Liver (tissue), 9 donors: ENCODE measurements around the gene STAT5B. TPM values are rescaled to one million over a fixed set of nuclear protein-coding genes. Genes with fewer than 3 reads are reported as not detected.
"Not testable (repeated sequence)": the region's sequence is repeated elsewhere in the genome, so short reads cannot be mapped to it uniquely, and the experiment has no call there.

Source experiments
- DNase-seq: peaks from one replicate; pipeline ENCODE4 v3.0.0-alpha.2; 2017; ENCODE audit warnings: low spot score
- H3K27ac ChIP-seq, 2 donors: one replicate each; pipeline ENCODE4 v1.7.0; 2013; ENCODE audit warnings: inconsistent platforms in 2 of 2, low read length in 2 of 2, control low read depth in 1 of 2, low read depth in 1 of 2, mild to moderate bottlenecking in 1 of 2
- H3K27me3 ChIP-seq, 4 donors: one replicate each; pipeline versions ENCODE4 v1.6.1 to v1.7.0; 2013; ENCODE audit warnings: low read length in 3 of 4, inconsistent platforms in 1 of 4, mild to moderate bottlenecking in 1 of 4, moderate library complexity in 1 of 4; ENCODE audit not compliant: control insufficient read depth in 4 of 4, insufficient read depth in 4 of 4
- H3K36me3 ChIP-seq, 4 donors: one replicate each; pipeline versions ENCODE4 v1.6.1 to v1.7.0; 2013; ENCODE audit warnings: low read length in 3 of 4, mild to moderate bottlenecking in 3 of 4, low read depth in 1 of 4, moderate library complexity in 1 of 4; ENCODE audit not compliant: control insufficient read depth in 4 of 4, insufficient read depth in 3 of 4
- H3K4me1 ChIP-seq, 4 donors: one replicate each; pipeline versions ENCODE4 v1.6.1 to v1.7.0; 2013; ENCODE audit warnings: low read length in 3 of 4, mild to moderate bottlenecking in 3 of 4, moderate library complexity in 1 of 4; ENCODE audit not compliant: control insufficient read depth in 4 of 4, insufficient read depth in 4 of 4
- H3K4me3 ChIP-seq, 3 donors: one replicate each; pipeline versions ENCODE4 v1.6.1 to v1.7.0; 2013; ENCODE audit warnings: low read length in 3 of 3, control low read depth in 1 of 3, low read depth in 1 of 3, mild to moderate bottlenecking in 1 of 3
- H3K9ac ChIP-seq, 2 donors: one replicate each; pipeline ENCODE4 v1.7.0; 2013; ENCODE audit warnings: low read length in 2 of 2, mild to moderate bottlenecking in 2 of 2, moderate library complexity in 2 of 2, control low read depth in 1 of 2, low read depth in 1 of 2
- H3K9me3 ChIP-seq, 4 donors: one replicate each; pipeline versions ENCODE4 v1.6.1 to v1.7.0; 2013; ENCODE audit warnings: low read length in 3 of 4; ENCODE audit not compliant: control insufficient read depth in 4 of 4
- ATF3 ChIP-seq: IDR thresholded peaks from 2 replicates; pipeline ENCODE4 v1.6.1; 2016; ENCODE audit warnings: antibody characterized with exemption
- EGR1 ChIP-seq, 2 donors: IDR thresholded peaks; 2 replicates each; pipeline ENCODE4 v1.6.1; 2016 to 2018; ENCODE audit warnings: antibody characterized with exemption in 2 of 2, low read depth in 2 of 2
- FOXA1 ChIP-seq: IDR thresholded peaks from 2 replicates; pipeline ENCODE4 v1.6.1; 2016; ENCODE audit warnings: antibody characterized with exemption
- FOXA2 ChIP-seq: IDR thresholded peaks from 2 replicates; pipeline ENCODE4 v1.6.1; 2016; ENCODE audit warnings: antibody characterized with exemption
- GABPA ChIP-seq, 2 donors: IDR thresholded peaks in 1 of 2; conservative IDR thresholded peaks in 1 of 2; 2 replicates each; pipeline ENCODE4 v1.6.1; 2016; ENCODE audit warnings: antibody characterized with exemption in 2 of 2, mild to moderate bottlenecking in 1 of 2, moderate library complexity in 1 of 2
- JUND ChIP-seq, 2 donors: IDR thresholded peaks; 2 replicates each; pipeline ENCODE4 v1.6.1; 2016; ENCODE audit warnings: antibody characterized with exemption in 2 of 2
- NR2F2 ChIP-seq: IDR thresholded peaks from 2 replicates; pipeline ENCODE4 v1.6.1; 2016; ENCODE audit warnings: antibody characterized with exemption
- RAD21 ChIP-seq, 2 donors: IDR thresholded peaks; 2 replicates each; pipeline ENCODE4 v1.6.1; 2016; ENCODE audit warnings: antibody characterized with exemption in 2 of 2, mild to moderate bottlenecking in 2 of 2
- RXRA ChIP-seq, 2 donors: IDR thresholded peaks; 2 replicates each; pipeline ENCODE4 v1.6.1; 2017 to 2018; ENCODE audit warnings: antibody characterized with exemption in 2 of 2, mild to moderate bottlenecking in 1 of 2
- SP1 ChIP-seq: IDR thresholded peaks from 2 replicates; pipeline ENCODE4 v1.6.1; 2018; ENCODE audit warnings: antibody characterized with exemption, mild to moderate bottlenecking
- TAF1 ChIP-seq: conservative IDR thresholded peaks from 2 replicates; pipeline ENCODE4 v1.6.1; 2016; ENCODE audit warnings: antibody characterized with exemption, mild to moderate bottlenecking
- ZBTB33 ChIP-seq: IDR thresholded peaks from 2 replicates; pipeline ENCODE4 v1.6.1; 2016; ENCODE audit warnings: antibody characterized with exemption
- WGBS: extraction: QIAGEN DNeasy Blood & Tissue Kit; methylation state at CpG from one replicate; pipeline ENCODE4 v1.1.7; 2013; 5-methylcytosine and 5-hydroxymethylcytosine counted together
- polyA plus RNA-seq, 2 donors: library from polyadenylated mRNA; stranded (reverse) in 1 of 2; unstranded in 1 of 2; fragments of 200-250 nt in 1 of 2; fragments of >200 nt in 1 of 2; fragmentation: Nextera tagmentation in 1 of 2; extraction: Ambion mirVana in 1 of 2; gene quantifications; one replicate each; pipeline versions ENCODE4 v1.2.1 to v1.2.3, GENCODE V29; 2013 to 2015
- total RNA-seq, 2 donors: library from RNA; depleted of rRNA; stranded (reverse); fragments of >200 nt; gene quantifications; one replicate each; pipeline ENCODE4 v1.2.3, GENCODE V29; 2014
- TF ChIP-seq, protein P1 (sequence below): fragments of 150-350 bp; IDR thresholded peaks from 2 replicates; pipeline ENCODE4 v1.5.1; 2017; ENCODE audit warnings: improper control_type of control experiment, low read depth, low read length; ENCODE audit not compliant: missing input control
- donor health status: healthy.
- donor health status: healthy.
- donor health status: healthy.
- donor health status: healthy.
- donor health status: healthy.

The STAT5B gene
- total and polyA plus RNA-seq, 4 donors: 6.7 to 33.9 (median 21.6) TPM

DNA sequence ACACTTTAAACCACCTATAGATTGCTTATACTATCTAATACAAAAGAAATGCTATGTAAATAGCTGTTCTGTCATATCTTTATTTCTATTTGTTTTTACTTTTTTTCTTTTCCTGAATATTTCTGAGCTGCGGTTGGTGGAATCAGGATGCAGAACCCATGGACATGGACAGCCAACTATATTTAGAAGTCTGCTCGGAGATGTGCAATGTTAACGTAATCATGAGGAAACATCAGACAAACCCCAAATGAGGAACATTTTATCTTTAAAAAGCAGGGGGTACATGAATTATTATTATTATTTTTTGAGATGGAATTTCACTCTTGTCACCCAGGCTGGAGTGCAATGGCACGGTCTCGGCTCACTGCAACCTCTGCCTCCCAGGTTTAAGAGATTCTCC lies 50.5 kb downstream of the STAT5B start:
- Histone ChIP-seq H3K36me3 (peaks cover 4 to 25% (median 12%) of the 10 kb centered on the region in 4 donors), H3K27ac (no peak overlapping the region), H3K4me1 (no peaks in the 10 kb centered on the region), H3K4me3 (no peak overlapping the region), H3K9ac (no peak overlapping the region), H3K27me3 (no peaks in the 10 kb centered on the region), H3K9me3 (no peaks in the 10 kb centered on the region)
- no peak for DNase-seq
- TF ChIP-seq FOXA1 (no peak), NR2F2 (no peak), RAD21 (IDR thresholded peaks at IDR 0.05) (no peak), RXRA (IDR thresholded peaks at IDR 0.05) (no peak), ATF3 (no peak), FOXA2 (no peak), GABPA (IDR thresholded peaks at IDR 0.05 in 1 of 2, conservative IDR thresholded peaks at IDR 0.05 in 1 of 2) (no peak), EGR1 (IDR thresholded peaks at IDR 0.05; ENCODE audit: low read depth in 2 of 2) (no peak), JUND (IDR thresholded peaks at IDR 0.05) (no peak), SP1 (no peak)
- 93% methylated on average over 5 of the region's 5 CpGs for WGBS

- DNase-seq: no peak
- Histone ChIP-seq H3K9me3 (no peaks in the 10 kb centered on the region), H3K27me3 (no peaks in the 10 kb centered on the region), H3K4me3 (no peak overlapping the region), H3K27ac (no peak overlapping the region), H3K9ac (no peak overlapping the region), H3K36me3 (peaks cover 5 to 25% (median 12%) of the 10 kb centered on the region in 4 donors), H3K4me1 (no peaks in the 10 kb centered on the region)
- WGBS: 98% methylated on average over 6 of the region's 6 CpGs
- TF ChIP-seq TAF1: no peak
- no peak for TF ChIP-seq FOXA1
Observed at GRCh38 chr17:42224651-42225050, 51.5 kb downstream of the STAT5B start.

- TF ChIP-seq RAD21 (IDR thresholded peaks at IDR 0.05) (peak; percentile 82 to 91), ZBTB33 (no peak)
- TF ChIP-seq, protein P1, sequence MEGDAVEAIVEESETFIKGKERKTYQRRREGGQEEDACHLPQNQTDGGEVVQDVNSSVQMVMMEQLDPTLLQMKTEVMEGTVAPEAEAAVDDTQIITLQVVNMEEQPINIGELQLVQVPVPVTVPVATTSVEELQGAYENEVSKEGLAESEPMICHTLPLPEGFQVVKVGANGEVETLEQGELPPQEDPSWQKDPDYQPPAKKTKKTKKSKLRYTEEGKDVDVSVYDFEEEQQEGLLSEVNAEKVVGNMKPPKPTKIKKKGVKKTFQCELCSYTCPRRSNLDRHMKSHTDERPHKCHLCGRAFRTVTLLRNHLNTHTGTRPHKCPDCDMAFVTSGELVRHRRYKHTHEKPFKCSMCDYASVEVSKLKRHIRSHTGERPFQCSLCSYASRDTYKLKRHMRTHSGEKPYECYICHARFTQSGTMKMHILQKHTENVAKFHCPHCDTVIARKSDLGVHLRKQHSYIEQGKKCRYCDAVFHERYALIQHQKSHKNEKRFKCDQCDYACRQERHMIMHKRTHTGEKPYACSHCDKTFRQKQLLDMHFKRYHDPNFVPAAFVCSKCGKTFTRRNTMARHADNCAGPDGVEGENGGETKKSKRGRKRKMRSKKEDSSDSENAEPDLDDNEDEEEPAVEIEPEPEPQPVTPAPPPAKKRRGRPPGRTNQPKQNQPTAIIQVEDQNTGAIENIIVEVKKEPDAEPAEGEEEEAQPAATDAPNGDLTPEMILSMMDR: peak; percentile 68
- Histone ChIP-seq H3K27me3 (no peaks in the 10 kb centered on the region), H3K27ac (no peak overlapping the region), H3K4me3 (no peak overlapping the region), H3K9me3 (no peaks in the 10 kb centered on the region), H3K4me1 (no peaks in the 10 kb centered on the region), H3K9ac (no peak overlapping the region), H3K36me3 (peaks cover 5 to 29% (median 17%) of the 10 kb centered on the region in 4 donors)
- peak; percentile 61 for DNase-seq
- 61% methylated on average over 3 of the region's 3 CpGs for WGBS
Observed at GRCh38 chr17:42221886-42222745, 54.1 kb downstream of the STAT5B start.

DNA sequence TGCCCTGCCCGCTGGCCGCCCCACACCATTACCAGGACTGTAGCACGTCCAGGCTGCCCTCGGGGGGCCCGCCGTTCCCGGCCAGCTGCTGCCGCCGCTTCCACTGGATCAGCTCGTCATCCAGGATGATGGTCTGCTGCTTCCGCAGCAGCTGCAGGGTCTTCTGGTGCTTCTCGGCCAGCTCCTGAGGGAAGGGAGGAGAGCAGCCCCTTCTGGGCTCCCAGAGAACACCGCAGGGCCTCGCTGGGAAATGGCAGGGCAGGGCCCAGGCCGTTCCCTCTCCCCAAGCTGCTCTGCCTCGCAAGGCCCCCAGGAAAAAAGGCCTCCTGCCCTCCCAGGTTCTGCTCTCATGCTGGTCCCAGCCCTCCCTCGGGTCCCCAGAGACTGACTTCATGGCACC lies 56.9 kb downstream of the STAT5B start:
- not testable (repeated sequence) for H3K4me3 ChIP-seq, H3K27me3 ChIP-seq, H3K27ac ChIP-seq, DNase-seq, H3K9me3 ChIP-seq, H3K9ac ChIP-seq, H3K4me1 ChIP-seq
- WGBS: 100% methylated on average over 2 of the region's 17 CpGs
- H3K36me3 ChIP-seq: peaks cover 10 to 50% (median 24%) of the 10 kb centered on the region in 4 donors
